Inflammatory macrophage treated with lipopolysaccharide for 4 hours (primary cell): Measurements from ENCODE around the gene SASH1.
"Not testable (repeated sequence)": the region's sequence is repeated elsewhere in the genome, so short reads cannot be mapped to it uniquely, and the experiment has no call there.

Experiments used
- DNase-seq: peaks from one replicate; pipeline ENCODE4 v3.0.0-alpha.2; 2020

SASH1 gene

GRCh38 chr6:148329596-148330381 is 12.8 kb upstream of the SASH1 start:
- DNase-seq = peak; percentile 53

GRCh38 chr6:148332088-148332487 is 10.6 kb upstream of the SASH1 start:
- peak; percentile 27 for DNase-seq

- DNase-seq = no peak
Observed at GRCh38 chr6:148336901-148337300, 5.7 kb upstream of the SASH1 start.

GRCh38 chr6:148339766-148340165 is 2.9 kb upstream of the SASH1 start:
- no peak for DNase-seq

- no peak for DNase-seq
Observed at GRCh38 chr6:148340586-148341297, 1.9 kb upstream of the SASH1 start.

GRCh38 chr6:148342100-148342349 is 613 bp upstream of the SASH1 start:
- DNase-seq = no peak

GRCh38 chr6:148343047-148343782 is 577 bp downstream of the SASH1 start:
- no peak for DNase-seq

GRCh38 chr6:148345176-148345575 is 2.5 kb downstream of the SASH1 start:
- no peak for DNase-seq

GRCh38 chr6:148345578-148345977 is 2.9 kb downstream of the SASH1 start:
- DNase-seq = no peak

GRCh38 chr6:148346681-148347440 is 4.2 kb downstream of the SASH1 start:
- no peak for DNase-seq

GRCh38 chr6:148347441-148348054 is 4.9 kb downstream of the SASH1 start:
- no peak for DNase-seq

- no peak for DNase-seq
Observed at GRCh38 chr6:148348335-148348734, 5.7 kb downstream of the SASH1 start.

GRCh38 chr6:148348778-148349177 is 6.1 kb downstream of the SASH1 start:
- DNase-seq = no peak

GRCh38 chr6:148349466-148349865 is 6.8 kb downstream of the SASH1 start:
- no peak for DNase-seq

GRCh38 chr6:148351309-148351708 is 8.7 kb downstream of the SASH1 start:
- peak; percentile 80 for DNase-seq

- not testable (repeated sequence) for DNase-seq
Observed at GRCh38 chr6:148352421-148352820, 9.8 kb downstream of the SASH1 start.

GRCh38 chr6:148358196-148358785 is 15.7 kb downstream of the SASH1 start:
- peak; percentile 57 for DNase-seq

- DNase-seq = no peak
Observed at GRCh38 chr6:148359228-148359627, 16.6 kb downstream of the SASH1 start.

GRCh38 chr6:148364056-148364824 is 21.6 kb downstream of the SASH1 start:
- peak; percentile 98 for DNase-seq

- DNase-seq = peak; percentile 64
Observed at GRCh38 chr6:148365041-148365440, 22.4 kb downstream of the SASH1 start.

- no peak for DNase-seq
Observed at GRCh38 chr6:148367411-148368024, 24.9 kb downstream of the SASH1 start.
